GM18873 (cell line): Measurements from ENCODE around the gene FAM174B.

Source experiments
- ATAC-seq: cut with Tn5 transposase; IDR thresholded peaks from one replicate; pipeline ENCODE4 v1.9.1; 2021; ENCODE audit warnings: mild to moderate bottlenecking, moderate library complexity, moderate number of reproducible peaks; ENCODE audit not compliant: unreplicated experiment, low FRiP score

Gene FAM174B

DNA sequence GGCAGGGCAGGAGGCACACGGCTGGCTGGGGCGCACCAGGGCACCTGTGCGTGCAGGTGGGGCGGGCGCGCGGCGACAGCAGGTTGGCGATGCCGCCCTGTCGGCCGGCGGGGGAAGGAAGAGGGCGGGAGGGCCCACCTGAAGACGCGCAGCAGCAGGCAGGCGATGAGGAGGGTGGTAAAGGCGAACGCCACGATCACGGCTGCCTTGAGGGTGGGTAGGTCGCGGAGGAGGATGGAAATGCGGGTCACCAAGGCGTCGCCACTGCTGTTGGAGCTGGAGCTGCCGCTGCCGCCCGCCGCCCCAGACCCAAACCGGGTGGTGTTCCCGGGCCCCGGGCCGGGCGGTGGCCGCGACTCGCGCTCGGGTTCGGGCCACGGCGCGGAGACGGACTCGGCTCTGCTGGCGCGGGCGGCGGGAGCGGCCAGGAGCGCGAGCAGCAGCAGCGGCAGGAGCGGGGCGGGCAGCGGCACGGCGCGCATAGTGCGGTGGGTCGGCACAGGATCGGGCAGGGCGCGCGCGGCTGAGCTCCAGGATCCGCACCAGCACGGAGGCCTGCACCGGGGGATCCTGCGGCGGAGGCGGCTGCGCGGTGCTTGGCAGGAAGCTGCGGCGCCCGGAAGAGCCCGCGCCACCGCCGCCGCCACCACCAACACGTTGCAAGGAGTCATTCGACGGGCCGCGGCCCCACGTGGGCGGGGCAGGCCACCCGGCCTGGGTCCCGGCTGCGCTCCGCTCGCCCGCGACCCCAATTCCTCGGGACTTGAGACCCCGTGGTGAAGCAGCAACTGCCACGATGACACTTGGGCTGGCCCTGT, at the start of gene FAM174B:
FAM174B (minus strand) TSS at position 598 of the 818 bp plus-strand sequence.
- ATAC-seq: no peak

DNA sequence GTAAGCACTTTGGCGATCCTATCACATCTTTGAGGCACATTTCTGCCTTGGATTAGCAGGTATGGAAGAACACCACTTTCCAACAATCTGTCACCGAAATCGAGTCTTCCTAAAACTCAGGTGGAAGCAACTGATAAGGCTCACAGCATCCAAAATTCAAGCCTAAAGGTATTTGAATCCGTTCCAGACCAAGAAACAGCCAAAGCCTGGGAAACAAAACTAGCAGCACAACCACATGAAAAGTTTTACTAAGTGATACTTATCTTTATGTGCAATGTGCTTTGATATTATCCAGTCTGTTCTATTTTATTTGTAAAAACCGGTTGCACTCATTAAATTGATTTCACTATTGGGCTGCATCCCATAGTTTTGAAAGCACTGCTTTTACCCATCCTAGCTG, 40.5 kb upstream of the FAM174B start:
- no peak for ATAC-seq

DNA sequence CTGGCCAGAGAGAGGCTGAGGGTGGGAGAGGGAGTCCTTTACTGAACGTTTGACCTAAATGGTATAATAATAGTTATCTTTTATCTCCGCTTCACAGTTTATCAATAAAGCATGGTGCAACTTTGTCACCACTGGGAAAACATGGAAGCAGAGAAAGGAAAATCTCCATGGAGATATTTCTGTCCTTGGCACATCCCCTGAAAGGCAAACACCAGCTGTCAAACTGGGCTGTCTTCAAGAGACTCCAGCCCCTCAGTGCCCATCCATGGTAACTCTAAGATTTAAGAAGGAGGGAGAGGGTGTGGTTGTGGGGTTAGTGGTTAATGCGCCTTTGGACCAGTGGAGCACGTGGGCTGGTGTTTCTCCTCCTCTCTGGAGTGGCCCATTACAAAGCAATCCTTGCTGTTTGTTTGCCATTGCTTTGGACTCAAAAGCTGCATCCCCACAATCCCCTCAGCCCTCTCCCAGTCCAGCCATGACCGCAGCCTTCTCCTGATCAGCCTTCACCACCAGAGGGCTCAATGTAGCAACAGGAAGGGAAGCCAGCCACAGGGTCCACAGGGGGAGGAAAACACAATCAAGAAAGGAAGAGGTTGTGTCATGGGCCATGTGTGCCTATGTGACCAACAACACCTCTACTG, 38.2 kb upstream of the FAM174B start:
- ATAC-seq: no peak

DNA sequence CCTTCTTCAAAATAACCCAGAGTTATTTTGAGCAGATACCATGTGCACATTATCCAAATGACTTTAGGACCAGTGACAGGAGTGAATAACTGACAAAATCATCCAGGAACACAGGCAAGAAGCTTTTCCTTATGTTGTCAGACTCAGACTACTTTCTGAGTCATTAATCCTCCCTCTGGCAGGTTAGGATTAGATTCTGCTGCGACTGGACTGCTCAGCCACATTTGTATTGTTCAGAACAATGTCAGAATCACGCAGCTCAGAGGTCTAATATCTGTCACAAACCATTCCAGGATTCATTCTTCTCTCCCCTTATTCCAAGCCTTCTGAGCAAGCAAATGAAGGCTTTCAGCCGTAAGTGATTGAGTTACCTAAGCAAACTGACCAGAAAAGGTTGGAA, 34.8 kb upstream of the FAM174B start:
- ATAC-seq: no peak

DNA sequence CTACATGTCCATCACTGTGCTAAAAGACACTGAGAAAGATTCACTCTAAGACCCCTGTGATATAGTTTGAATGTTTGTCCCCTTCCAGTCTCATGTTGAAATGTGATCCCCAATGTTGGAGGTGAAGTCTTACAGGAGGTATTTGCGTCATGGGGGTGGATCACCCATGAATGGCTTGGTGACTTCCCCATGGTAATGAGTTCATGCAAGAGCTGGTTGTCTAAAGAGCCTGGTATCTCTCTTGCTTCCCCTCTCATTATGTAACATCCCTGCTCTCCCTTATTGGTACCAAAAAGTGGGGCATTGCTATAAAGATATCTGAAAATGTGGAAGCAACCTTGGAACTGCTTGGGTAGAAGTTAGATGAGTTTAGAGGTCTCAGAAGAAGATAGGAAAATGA, 32.2 kb upstream of the FAM174B start:
- ATAC-seq: no peak

DNA sequence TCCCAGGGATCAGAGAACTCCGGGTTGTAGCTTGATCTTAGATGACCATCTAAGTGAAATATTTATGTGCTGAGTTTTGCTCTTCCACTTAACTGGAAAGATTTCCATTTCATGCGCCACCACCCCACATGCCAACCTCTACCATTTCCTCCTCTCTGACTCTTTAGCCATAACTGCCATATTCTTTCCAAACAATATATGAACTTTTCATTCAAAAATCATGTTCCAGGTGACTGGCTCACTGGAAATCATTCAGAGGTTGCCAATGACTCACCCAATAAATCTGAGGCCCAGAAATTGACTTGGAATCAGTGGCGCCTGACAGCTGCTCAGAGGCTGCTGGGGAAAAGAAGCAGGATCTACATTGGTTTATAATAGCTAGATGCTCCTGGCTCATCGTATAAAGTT, 31.6 kb upstream of the FAM174B start:
- ATAC-seq: no peak

DNA sequence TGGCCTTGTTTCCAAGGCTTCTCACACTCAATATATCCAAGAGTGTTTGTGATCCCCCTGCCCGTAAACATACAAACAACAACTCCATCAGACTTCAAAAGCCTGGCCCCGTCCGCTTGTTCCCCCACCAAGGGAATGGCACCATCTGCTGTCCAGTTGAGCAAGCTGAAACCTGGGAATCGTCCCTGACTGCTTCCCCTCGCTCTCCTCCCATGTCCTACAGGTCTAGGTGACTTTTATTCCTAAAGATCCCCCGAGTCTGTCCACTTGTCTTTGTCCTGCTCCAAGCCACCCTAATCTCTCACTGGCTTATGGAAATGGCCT, 27.9 kb upstream of the FAM174B start:
- no peak for ATAC-seq

DNA sequence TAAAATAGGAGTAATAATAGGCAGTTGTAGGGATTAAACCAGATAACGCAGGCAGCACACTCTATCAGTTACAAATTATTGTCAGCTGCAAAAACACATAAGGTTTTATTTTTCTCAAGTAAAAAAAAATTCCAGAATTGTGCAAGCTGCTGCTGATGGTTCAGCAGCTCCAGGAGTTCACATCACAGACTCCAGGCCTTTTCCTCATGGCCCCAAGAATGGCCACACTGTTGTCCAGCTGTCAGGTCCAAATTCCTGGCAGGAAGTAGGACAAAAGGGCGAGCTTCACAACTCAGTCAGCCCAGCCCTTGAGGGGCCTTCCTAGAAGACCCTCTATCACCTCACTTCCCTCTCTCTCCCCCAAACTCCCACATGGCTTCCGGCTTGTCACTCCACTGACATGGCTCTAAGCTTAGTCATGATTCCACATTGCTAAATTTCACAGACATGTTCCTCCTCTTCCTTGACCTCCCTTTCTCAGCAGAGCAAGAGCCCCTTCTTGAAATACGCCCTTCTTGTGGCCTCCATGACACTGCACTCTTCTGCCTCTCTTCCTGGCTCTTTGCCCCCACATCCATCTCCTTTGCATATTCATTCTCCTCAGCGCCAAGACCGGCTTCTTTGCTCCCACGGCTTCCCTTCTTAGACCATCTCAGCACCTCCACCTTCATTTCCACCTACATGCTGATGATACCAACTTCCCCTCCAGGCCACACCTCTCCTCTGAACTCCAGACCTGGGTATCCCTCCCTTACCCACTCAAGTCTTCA, 27.4 kb upstream of the FAM174B start:
- no peak for ATAC-seq

DNA sequence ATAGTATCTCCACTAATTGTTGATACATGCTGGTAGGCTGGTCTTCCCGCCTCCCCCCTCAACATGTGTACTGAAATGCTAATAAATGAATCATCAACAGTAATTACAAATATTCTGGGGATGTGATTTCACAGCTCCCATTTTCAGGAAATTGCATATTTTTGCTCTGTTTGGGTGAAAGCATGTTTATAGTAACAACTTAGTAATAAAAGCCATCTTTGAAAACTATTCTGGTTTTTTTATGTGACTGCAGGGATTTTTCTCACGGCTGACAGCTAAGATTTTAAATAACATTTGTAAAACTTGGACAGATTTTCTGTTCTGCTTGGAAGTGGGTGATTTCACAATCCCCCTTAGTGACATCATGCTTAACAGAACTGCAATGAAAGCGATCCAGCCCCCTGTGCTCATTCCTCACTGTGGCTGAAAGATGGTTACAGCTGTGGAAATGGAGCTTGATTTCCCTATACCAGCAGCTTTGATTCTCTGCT, 25.6 kb upstream of the FAM174B start:
- ATAC-seq: no peak

DNA sequence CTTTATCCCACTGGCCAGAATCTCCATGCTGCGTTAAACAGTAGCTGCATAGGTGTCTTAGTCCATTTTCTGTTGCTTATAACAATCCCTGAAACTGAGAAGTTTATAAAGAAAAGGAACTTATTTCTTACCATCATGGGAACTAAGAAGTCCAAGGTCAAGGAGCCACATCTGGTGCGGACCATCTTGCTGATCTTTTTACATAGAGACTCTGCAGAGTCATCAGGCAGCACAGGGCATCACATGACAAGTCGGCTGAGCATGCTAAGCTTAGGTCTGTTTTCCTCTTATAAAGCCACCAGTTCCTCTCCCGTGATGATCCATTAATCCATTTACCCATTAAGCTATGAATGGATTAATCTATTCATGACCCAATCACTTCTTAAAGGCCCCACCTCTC, 22.4 kb upstream of the FAM174B start:
- ATAC-seq: no peak

DNA sequence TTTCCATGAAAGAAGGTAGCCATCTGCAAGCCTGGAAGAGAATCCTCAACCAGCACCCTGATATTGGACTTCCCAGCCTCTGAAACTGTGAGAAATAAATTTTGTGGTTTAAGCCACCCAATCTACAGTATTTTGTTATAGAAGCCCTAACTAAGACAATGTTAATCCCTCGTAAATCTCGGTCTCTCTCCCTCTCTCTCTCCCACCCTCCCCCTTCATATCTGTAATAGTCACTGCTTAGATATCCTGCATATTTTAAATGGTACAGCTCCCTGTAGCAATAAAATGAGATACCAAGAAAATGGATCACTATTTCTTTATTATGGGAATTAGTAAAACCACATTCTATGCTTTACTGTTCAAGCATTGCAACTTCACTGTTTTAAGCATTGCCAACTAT, 21.0 kb upstream of the FAM174B start:
- ATAC-seq: no peak

DNA sequence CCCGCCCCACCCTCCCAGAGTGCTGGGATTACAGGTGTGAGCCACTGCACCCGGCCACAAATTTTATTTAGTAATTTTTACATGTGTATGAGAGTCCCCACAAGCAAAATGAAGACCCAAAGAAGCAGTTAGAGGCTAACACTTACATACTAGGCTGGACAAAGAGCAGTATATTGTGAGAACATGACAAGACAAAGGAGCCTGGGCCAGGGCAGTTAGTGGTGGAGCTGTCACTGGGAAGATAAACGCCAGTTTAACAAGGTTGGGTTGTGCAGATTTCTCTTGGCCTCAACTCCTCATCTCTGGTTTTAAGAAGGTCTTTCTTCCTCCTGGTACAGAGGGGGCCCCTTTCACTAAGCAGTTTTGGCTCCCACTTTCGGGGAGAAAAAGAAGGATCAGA, 19.9 kb upstream of the FAM174B start:
- no peak for ATAC-seq

DNA sequence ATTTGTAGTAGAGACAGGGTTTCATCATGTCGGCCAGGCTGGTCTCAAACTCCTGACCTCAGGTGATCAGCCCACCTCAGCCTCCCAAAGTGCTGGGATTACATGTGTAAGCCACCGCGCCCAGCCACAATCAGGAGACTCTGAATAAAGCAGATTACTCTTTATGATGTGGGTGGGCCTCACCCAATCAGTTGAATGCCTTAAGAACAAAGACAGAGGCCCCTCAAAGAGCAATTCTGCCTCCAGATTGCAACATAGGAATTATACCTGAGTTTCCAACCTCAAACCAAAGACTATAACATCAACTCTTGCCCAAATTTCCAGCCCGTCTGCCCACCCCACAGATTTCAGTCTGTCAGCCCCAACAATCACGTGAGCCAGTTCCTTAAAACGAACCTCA, 18.8 kb upstream of the FAM174B start:
- ATAC-seq: no peak

DNA sequence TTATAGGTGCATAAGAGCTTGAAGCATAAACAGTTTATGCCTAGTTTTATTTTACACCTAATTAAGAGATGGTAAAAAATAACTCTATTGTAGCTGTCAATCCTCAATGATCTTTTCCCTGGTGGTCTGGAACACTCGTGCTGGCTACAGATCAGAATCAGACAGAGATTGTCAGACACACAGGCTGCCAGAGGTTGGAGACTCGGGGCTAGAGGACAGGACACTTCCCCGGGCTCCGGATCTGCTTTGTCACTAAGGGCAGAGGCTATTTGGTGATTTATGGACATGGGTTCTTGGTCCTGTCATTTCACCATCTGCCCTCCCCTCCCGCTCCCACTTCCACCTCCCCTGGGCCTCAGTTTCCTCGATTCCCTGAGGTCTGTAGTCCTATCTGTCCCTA, 16.5 kb upstream of the FAM174B start:
- ATAC-seq: no peak

DNA sequence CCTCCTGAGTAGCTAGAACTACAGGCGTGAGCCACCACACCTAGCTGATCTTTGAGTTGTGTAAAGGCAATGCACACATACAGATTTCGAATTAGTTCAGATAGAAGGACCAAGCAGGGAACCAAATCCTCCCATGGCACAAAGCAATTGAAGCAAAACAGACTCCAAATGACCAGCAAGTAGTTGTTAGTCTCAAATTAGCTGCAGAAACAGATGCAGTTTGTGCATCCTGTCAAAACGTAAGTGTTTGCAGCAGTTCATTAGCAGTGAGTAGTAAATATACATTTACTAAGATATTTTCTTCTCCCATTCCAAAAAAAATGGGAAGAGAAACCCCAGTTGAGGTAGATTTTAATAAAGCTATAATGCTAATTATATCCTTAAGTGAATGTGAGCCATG, 15.8 kb upstream of the FAM174B start:
- ATAC-seq: no peak

DNA sequence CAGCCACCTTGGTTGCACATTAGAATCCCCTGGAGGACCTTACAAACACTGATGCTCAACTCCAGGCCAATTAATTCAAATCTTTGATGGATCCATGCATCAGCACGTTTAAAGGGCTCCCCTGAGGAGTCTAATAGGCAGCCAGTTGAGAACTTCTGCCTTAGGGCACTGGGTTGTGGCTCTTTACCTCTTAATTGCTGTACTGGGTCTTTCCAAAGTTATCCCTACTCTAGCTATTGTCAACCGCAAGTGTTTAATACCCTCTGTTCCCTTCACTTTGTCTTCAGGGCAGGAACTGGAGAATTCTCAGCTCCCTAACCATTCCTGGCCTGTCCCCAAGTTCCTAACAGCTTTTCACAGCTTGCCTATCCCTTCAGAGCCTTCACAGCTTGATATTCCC, 15.0 kb upstream of the FAM174B start:
- ATAC-seq: no peak

DNA sequence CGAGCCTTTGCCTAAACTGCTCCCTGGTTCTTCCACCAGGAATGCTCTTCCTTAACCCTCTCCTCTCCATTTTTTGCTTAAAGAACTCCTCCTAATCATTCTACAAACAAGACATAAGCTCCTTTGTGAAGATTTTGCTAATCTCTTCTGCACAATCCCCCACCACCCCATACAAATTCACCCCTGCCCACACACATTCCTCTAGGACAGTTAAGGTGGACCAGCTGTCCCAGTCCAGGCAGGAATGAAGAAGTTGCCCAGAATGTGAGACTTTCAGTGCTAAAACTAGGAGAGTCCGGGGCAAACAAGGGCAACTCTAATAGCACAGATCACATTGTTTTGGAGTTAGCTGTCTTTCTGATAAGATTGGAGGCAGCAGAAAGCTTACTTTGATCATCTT, 13.9 kb upstream of the FAM174B start:
- no peak for ATAC-seq

DNA sequence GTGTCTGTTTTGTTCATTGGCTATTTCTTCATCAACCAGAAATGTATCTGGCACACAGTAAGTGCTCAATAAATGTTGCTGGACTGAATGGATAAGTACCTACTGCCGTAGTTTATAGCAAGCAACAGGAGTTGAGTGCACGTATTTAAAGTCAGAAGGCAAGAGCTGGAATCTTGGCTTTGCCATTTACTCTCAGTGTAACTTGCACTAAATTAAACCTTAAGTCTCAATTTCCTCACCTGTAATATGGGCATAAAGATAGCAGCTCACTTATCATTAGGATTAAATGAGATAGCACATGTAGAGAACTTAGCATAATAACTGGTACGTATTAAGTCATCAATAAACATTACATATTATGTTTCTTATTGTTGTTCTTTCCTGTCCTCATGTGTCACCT, 13.0 kb upstream of the FAM174B start:
- ATAC-seq: no peak

DNA sequence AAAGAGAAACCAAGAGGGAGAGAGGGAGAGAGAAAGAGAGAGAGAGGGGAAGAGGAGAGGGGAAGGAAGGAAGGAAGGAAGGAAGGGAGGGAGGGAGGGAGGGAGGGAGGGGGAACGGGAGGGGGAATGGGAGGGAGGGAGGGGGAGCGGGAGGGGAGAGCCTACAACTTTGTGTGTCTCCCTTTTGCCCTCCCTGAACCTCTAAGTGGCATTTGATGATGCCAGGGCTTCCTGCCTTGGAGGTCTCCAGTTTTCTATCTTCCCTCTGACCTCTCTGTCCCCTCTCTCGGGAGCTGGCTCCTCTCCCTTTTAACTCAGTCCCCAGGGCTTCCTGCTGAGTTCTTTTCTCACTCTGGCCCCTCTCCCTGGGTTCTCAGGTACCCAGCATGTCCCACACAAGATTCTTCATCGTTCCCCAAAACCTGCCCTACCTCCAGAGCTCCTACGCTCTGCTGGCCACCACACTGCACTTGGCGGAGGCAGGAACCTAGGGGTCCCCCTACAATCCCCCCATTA, 12.5 kb upstream of the FAM174B start:
- no peak for ATAC-seq

DNA sequence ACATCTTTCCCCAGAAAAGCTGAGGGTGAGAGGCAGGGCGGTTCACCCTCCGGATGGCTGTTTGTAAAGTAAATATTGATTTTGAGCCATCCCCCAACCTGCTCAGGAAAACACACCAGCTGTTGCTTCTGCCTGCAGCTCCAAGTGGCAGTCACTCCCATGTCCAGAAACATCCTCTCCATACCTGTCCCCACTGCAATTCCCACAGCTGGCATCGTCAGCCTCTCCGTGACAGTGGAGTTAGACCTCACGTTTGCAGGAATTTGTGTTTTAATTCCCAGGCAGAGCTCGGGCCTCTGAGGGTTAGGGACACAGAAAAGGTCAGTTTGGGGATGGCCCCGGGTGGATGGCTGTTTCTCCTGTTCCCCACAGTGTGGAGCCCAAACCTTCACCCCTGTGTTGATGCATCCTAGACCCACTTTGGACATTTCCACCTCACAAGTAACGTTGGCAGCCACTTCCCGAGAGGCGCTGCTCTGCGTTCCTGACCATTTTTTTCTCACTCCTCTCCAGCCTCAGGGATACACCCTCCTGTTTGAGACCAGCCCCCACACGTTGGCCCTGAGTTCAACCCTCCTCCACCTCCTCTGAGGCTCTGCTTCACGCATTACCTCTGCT, 11.8 kb upstream of the FAM174B start:
- ATAC-seq: no peak

DNA sequence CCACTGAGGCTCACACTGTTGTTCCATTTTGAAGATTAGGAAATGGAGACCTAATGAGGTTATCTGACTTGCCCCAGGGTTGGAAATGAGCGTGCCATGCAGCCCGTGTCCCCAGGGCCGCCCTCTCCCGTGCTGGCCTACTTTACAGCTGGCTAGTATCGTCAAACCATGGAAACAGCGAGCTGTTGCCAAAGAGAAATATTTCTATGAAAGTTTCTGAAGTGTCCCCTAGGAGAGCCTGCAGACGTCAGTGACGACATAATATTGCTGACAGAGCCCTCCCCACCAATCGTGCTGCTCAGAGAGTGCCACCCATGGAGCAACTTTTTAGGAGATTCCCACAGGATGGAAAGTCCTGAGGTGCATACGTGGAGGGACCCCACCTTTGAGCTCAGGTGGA, 11.2 kb upstream of the FAM174B start:
- ATAC-seq: no peak
